Bronchial epithelial cell (primary cell): ENCODE results near the gene HES5. TPM values are rescaled to one million over a fixed set of nuclear protein-coding genes. Genes with fewer than 3 reads are reported as not detected.

ENCODE experiments used
- DNase-seq: peaks from one replicate; pipeline ENCODE4 v3.0.0-alpha.2; 2010; ENCODE audit warnings: low read depth
- FAIRE-seq: peaks from 2 replicates; lab custom pipeline; 2011; peaks lifted over from hg19 to GRCh38; lab: Jason Lieb, UNC
- H3K27me3 ChIP-seq: 2 replicates; pipeline ENCODE4 v1.5.1; 2011; ENCODE audit warnings: low read length; ENCODE audit not compliant: control insufficient read depth, insufficient read depth
- H3K36me3 ChIP-seq: 2 replicates; pipeline ENCODE4 v1.5.1; 2011; ENCODE audit warnings: low read length; ENCODE audit not compliant: control insufficient read depth, insufficient read depth
- H3K4me3 ChIP-seq: 2 replicates; pipeline ENCODE4 v1.5.1; 2011; ENCODE audit warnings: mild to moderate bottlenecking, low read depth, low read length, control low read depth
- CTCF ChIP-seq: IDR thresholded peaks from 2 replicates; pipeline ENCODE4 v1.5.1; 2011; ENCODE audit warnings: mild to moderate bottlenecking, moderate library complexity, low read length, control low read depth, inconsistent platforms; ENCODE audit not compliant: insufficient read depth, severe bottlenecking
- total RNA-seq: library from RNA; depleted of rRNA; stranded (reverse); fragments of >200 nt; gene quantifications from 2 replicates; pipeline ENCODE4 v1.2.1, GENCODE V29; 2014

The HES5 gene
- total RNA-seq, 1 donor from 2014 or later = 2.9 TPM

GRCh38 chr1:2525920-2526823, 3.9 kb downstream of the HES5 start, which contains the start of gene PANK4:
PANK4 (minus strand) TSS chr1:2526596; CDS start chr1:2526587, 9 bp downstream.
- Histone ChIP-seq H3K4me3 (peak within 1 kb of the TSS; percentile 69), H3K27me3 (no peaks in the 10 kb centered on the region), H3K36me3 (peaks cover 5% of the 10 kb centered on the region)
- TF ChIP-seq CTCF = peak; percentile 24
- FAIRE-seq (no peak), DNase-seq (peak; percentile 72)

GRCh38 chr1:2525572-2525919, 4.5 kb downstream of the HES5 start:
- DNase-seq (no peak), FAIRE-seq (no peak)
- no peaks in the 10 kb centered on the region for H3K27me3 ChIP-seq
- peak overlapping the region; percentile 69 for H3K4me3 ChIP-seq
- TF ChIP-seq CTCF = no peak
- peaks cover 11% of the 10 kb centered on the region for H3K36me3 ChIP-seq

GRCh38 chr1:2523891-2524609, 6.0 kb downstream of the HES5 start:
- FAIRE-seq (no peak), DNase-seq (no peak)
- no peaks in the 10 kb centered on the region for H3K27me3 ChIP-seq
- peaks cover 19% of the 10 kb centered on the region for H3K36me3 ChIP-seq
- H3K4me3 ChIP-seq = no peak overlapping the region
- no peak for TF ChIP-seq CTCF

DNA sequence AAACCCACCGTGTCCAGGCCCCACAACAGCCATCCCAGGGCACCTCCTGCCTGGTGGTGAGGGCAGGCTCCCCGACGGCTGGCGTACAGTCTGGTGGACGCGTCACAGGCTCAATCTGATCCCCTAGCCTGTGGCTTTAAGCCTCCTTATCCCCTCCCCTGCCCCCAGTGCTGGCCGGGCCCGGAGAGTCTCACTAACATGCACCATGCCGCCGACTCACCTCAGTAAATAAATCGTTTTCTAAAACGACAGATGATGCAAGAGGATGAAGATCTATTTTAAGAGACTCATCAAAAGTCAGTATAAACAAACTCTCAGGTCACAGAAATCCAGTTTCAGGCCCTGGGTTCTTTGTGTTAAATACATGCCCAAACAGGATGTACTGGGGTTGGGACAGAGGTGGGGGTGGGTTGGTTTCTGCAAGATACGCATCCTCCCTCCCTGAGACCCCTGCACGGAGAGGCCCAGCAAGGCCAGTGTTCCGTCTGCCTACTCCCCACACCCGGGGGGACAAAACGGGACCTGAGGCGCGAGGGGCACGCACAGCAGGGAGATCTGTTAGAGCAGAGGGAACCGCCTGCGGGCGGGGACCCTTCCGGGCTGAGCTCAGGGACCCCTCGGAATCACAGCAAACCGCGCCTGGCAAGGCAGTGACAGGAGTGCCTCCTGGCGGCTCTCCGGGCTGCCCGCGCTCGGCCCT, 6.7 kb downstream of the HES5 start:
- DNase-seq (peak; percentile 45), FAIRE-seq (no peak)
- no peaks in the 10 kb centered on the region for H3K27me3 ChIP-seq
- peaks cover 24% of the 10 kb centered on the region for H3K36me3 ChIP-seq
- H3K4me3 ChIP-seq = no peak overlapping the region
- no peak for TF ChIP-seq CTCF

DNA sequence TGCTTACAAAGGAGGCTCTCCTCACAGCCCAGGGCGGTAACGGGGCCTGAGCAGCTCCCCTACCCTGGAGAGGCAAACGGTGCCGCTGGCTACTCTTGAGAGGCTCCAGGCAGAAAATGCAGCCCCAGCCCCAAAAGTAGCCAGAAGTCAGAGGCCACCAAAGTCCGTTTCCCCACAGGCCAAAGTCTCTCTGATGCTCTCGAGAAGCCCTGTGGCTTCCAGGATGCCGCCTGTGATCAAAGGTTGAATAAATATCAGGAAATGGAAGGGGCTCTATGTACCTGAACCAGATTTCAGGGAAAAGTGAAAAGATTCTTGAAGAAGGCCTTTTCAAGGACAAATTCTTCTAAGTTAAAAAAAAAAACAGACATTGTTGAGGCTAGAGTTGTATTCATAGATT, 7.8 kb downstream of the HES5 start:
- no peak for FAIRE-seq

More for the DNA sequence above, 7.8 kb downstream of the HES5 start:
- DNase-seq = no peak
- Histone ChIP-seq H3K4me3 (no peak overlapping the region), H3K36me3 (peaks cover 31% of the 10 kb centered on the region), H3K27me3 (no peaks in the 10 kb centered on the region)
- TF ChIP-seq CTCF = no peak
